GM12878 (cell line): Measurements from ENCODE around the gene RAB40B. TPM values are rescaled to one million over a fixed set of nuclear protein-coding genes. Genes with fewer than 3 reads are reported as not detected.
"Not testable (repeated sequence)": the region's sequence is repeated elsewhere in the genome, so short reads cannot be mapped to it uniquely, and the experiment has no call there.

Source experiments
- ATAC-seq: fragments of 200-7000 bp; cut with Tn5 transposase; 3 replicates; pipeline ENCODE4 v1.9.1; 2020; ENCODE audit warnings: mild to moderate bottlenecking, moderate library complexity
- BruUV-seq: library from RNA; stranded (reverse); fragments of 400-500 nt; replicated peaks from 2 replicates; lab custom pipeline; 2021; lab: Mats Ljungman, UMichigan
- CTCF ChIA-PET: fragments of 300-600 bp; sonication (Branson Sonifier 250); formaldehyde crosslinking; extraction: SDS; loops from one replicate; lab custom pipeline; 2021; ENCODE audit warnings: inconsistent platforms; lab: Yijun Ruan, JAX
- POLR2A ChIA-PET: fragments of 350-600 bp; formaldehyde crosslinking; extraction: SDS; loops from one replicate; lab custom pipeline; 2021; ENCODE audit warnings: inconsistent platforms; lab: Charles Lee
- RAD21 ChIA-PET: fragments of 300-600 bp; sonication (Branson Sonifier 250); formaldehyde crosslinking; loops from one replicate; lab custom pipeline; 2023; ENCODE audit warnings: antibody characterized with exemption; ENCODE audit not compliant: unreplicated experiment; lab: Charles Lee
- SMC1A ChIA-PET: fragments of 300-600 bp; sonication (Branson Sonifier 250); formaldehyde crosslinking; loops from one replicate; lab custom pipeline; 2023; ENCODE audit not compliant: unreplicated experiment, uncharacterized antibody; lab: Charles Lee
- DNase-seq: peaks from one replicate; pipeline ENCODE4 v3.0.0-alpha.2; 2011; ENCODE audit warnings: low read depth, low spot score
- FAIRE-seq: peaks from 3 replicates; lab custom pipeline; 2011; peaks lifted over from hg19 to GRCh38; lab: Jason Lieb, UNC
- H2AFZ ChIP-seq: 2 replicates; pipeline ENCODE4 v1.6.0; 2011; ENCODE audit warnings: low read depth, low read length, control low read depth; ENCODE audit not compliant: control insufficient read depth
- H3K27ac ChIP-seq: 2 replicates; pipeline ENCODE4 v1.5.1; 2011; ENCODE audit warnings: control low read depth; ENCODE audit not compliant: control insufficient read depth, insufficient read depth
- H3K27me3 ChIP-seq, 2 experiments: replicated peaks in 1 of 2; 2 replicates each; pipeline versions ENCODE4 v1.6.0 to v1.6.1; 2011; ENCODE audit warnings: low read length in 1 of 2; ENCODE audit not compliant: control insufficient read depth in 2 of 2, insufficient read depth in 2 of 2
- H3K36me3 ChIP-seq, 2 experiments: 2 replicates each; pipeline ENCODE4 v1.5.1; 2011; ENCODE audit warnings: low read length in 1 of 2; ENCODE audit not compliant: control insufficient read depth in 2 of 2, insufficient read depth in 2 of 2
- H3K4me1 ChIP-seq: 2 replicates; pipeline ENCODE4 v1.6.1; 2011; ENCODE audit warnings: mild to moderate bottlenecking, low read length, moderate library complexity, mixed read lengths; ENCODE audit not compliant: control insufficient read depth, insufficient read depth
- H3K4me2 ChIP-seq: 2 replicates; pipeline ENCODE4 v1.6.0; 2011; ENCODE audit warnings: control low read depth; ENCODE audit not compliant: control insufficient read depth, insufficient read depth
- H3K4me3 ChIP-seq: fragments of 200-600 bp; sonication (generic); 2 replicates; pipeline ENCODE4 v1.5.1; 2016
- H3K79me2 ChIP-seq: 2 replicates; pipeline ENCODE4 v1.6.0; 2011; ENCODE audit warnings: low read length; ENCODE audit not compliant: control insufficient read depth, insufficient read depth
- H3K9ac ChIP-seq: 2 replicates; pipeline ENCODE4 v1.8.0; 2011; ENCODE audit warnings: low read length, control low read depth, mixed read lengths; ENCODE audit not compliant: control insufficient read depth, insufficient read depth
- H3K9me3 ChIP-seq: replicated peaks from 3 replicates; pipeline ENCODE4 v1.5.1; 2011; ENCODE audit warnings: mild to moderate bottlenecking, low read length; ENCODE audit not compliant: control insufficient read depth, insufficient read depth
- H4K20me1 ChIP-seq: 2 replicates; pipeline ENCODE4 v1.6.0; 2011; ENCODE audit not compliant: control insufficient read depth, insufficient read depth
- SMAD5 ChIP-seq: IDR thresholded peaks from 2 replicates; pipeline ENCODE4 v1.6.1; 2016; ENCODE audit warnings: antibody characterized with exemption, low read depth
- WGBS: methylation state at CpG from one replicate; pipeline ENCODE4 v1.1.6; 2016; ENCODE audit warnings: low lambda C conversion rate; ENCODE audit not compliant: insufficient replicate concordance, insufficient coverage; ENCODE audit errors: missing lambda C conversion rate; 5-methylcytosine and 5-hydroxymethylcytosine counted together
- in situ Hi-C: fragments of 300-500 bp; cut with MboI; formaldehyde crosslinking; loops from 9 replicates; pipeline ENCODE4 v1.14.3; 2018; ENCODE audit warnings: mixed read lengths
- intact Hi-C: fragments of 100-400 bp; cut with micrococcal nuclease; formaldehyde crosslinking; loops from one replicate; pipeline ENCODE4 v1.14.2; 2022; ENCODE audit not compliant: unreplicated experiment
- polyA plus RNA-seq, 11 experiments: library from polyadenylated mRNA; depleted of rRNA in 4 of 11; unstranded in 6 of 11; stranded (reverse) in 5 of 11; fragments of >200 nt; fragmentation: Nextera tagmentation in 4 of 11; fragmentation: Illumina TruSeq in 1 of 11; extraction: Ambion mirVana in 4 of 11; extraction: Trizol in 1 of 11; gene quantifications; 1 replicate in 1 of 11; 2 replicates in 10 of 11; pipeline versions ENCODE4 v1.2.1 to v1.2.3, GENCODE V29; 2011 to 2016; ENCODE audit warnings: inconsistent platforms in 2 of 11, missing spikeins in 2 of 11, low read depth in 1 of 11
- total RNA-seq, 4 experiments: library from RNA; depleted of rRNA in 3 of 4; stranded (reverse); fragments of >200 nt in 3 of 4; fragmentation: Illumina TruSeq in 1 of 4; extraction: Trizol in 1 of 4; gene quantifications; 2 replicates each; pipeline versions ENCODE4 v1.2.1 to v1.2.3, GENCODE V29; 2013 to 2021

RAB40B gene
- total and polyA plus RNA-seq, 10 of the 15 experiments (the other 5 are each of a cell fraction or from before 2014, with no cell fraction given): 0.06 to 2.8 (median 1.4) TPM

- 26% methylated on average over 8 of the region's 8 CpGs for WGBS
- Histone ChIP-seq H3K4me1 (no peaks in the 10 kb centered on the region), H3K4me3 (no peak overlapping the region), H4K20me1 (no peaks in the 10 kb centered on the region), H3K79me2 (no peaks in the 10 kb centered on the region), H3K9ac (no peak overlapping the region), H3K4me2 (no peak overlapping the region), H3K36me3 (no peaks in the 10 kb centered on the region), H3K27me3 (no peaks in the 10 kb centered on the region), H3K9me3 (peaks cover 8% of the 10 kb centered on the region; the same call in 2 of the 3 replicates), H3K27ac (no peak overlapping the region), H2AFZ (no peak overlapping the region)
- CTCF ChIA-PET: no interaction called here
- RAD21 ChIA-PET: no interaction called here
- intact Hi-C loops: no loop called here
- TF ChIP-seq SMAD5: no peak
- no peak for ATAC-seq
- SMC1A ChIA-PET: no interaction called here
- BruUV-seq: no TSS peak
- DNase-seq: no peak
- no peak for FAIRE-seq
- POLR2A ChIA-PET: no interaction called here
- in situ Hi-C loops: loop anchor here (10.0 kb wide), 1 partner anchor 91 kb away; no protein-coding TSS in a partner anchor
Observed at GRCh38 chr17:82745524-82745923, 47.0 kb upstream of the RAB40B start.

- FAIRE-seq, SMC1A ChIA-PET, intact Hi-C loops, H3K9me3 ChIP-seq, H3K4me3 ChIP-seq, ATAC-seq, RAD21 ChIA-PET, H2AFZ ChIP-seq, H3K79me2 ChIP-seq, H3K36me3 ChIP-seq, H3K4me1 ChIP-seq, BruUV-seq, H3K27ac ChIP-seq, DNase-seq, H3K27me3 ChIP-seq, H4K20me1 ChIP-seq, H3K9ac ChIP-seq, CTCF ChIA-PET, POLR2A ChIA-PET, H3K4me2 ChIP-seq: not testable (repeated sequence)
- in situ Hi-C loops: loop anchor here (10.0 kb wide), 1 partner anchor 90 kb away; no protein-coding TSS in a partner anchor
- WGBS: 68% methylated on average over 7 of the region's 7 CpGs
Observed at GRCh38 chr17:82744736-82745135, 46.2 kb upstream of the RAB40B start.
